Cardiac muscle cell (in vitro differentiated cells and primary cell): Measurements from ENCODE around the gene GLTPD2. TPM values are rescaled to one million over a fixed set of nuclear protein-coding genes. Genes with fewer than 3 reads are reported as not detected.

Source experiments
- DNase-seq, 2 donors: peaks; one replicate each; pipeline versions ENCODE4 v3.0.0 to v3.0.0-alpha.2; 2010 to 2017; ENCODE audit warnings: low read depth in 1 of 2, low spot score in 1 of 2
- H3K27ac ChIP-seq: fragments of 200-600 bp; sonication (generic); 2 replicates; pipeline ENCODE4 v1.5.1; 2016
- H3K27me3 ChIP-seq: fragments of 200-600 bp; sonication (generic); 2 replicates; pipeline ENCODE4 v1.6.0; 2016; ENCODE audit warnings: control low read depth
- H3K36me3 ChIP-seq: fragments of 200-600 bp; sonication (generic); 2 replicates; pipeline ENCODE4 v1.5.1; 2016; ENCODE audit warnings: control low read depth
- H3K4me1 ChIP-seq: fragments of 200-600 bp; sonication (generic); 2 replicates; pipeline ENCODE4 v1.8.1; 2017; ENCODE audit warnings: low read depth, mild to moderate bottlenecking, mixed run types
- H3K4me3 ChIP-seq: fragments of 200-600 bp; sonication (generic); 2 replicates; pipeline ENCODE4 v1.5.1; 2016; ENCODE audit warnings: mild to moderate bottlenecking
- H3K9me3 ChIP-seq: fragments of 200-600 bp; sonication (generic); 2 replicates; pipeline ENCODE4 v1.5.1; 2017; ENCODE audit warnings: low read depth, mild to moderate bottlenecking, control low read depth
- polyA plus RNA-seq: library from polyadenylated mRNA; unstranded; fragments of >200 nt; fragmentation: Nextera tagmentation; extraction: Ambion mirVana; gene quantifications from 2 replicates; pipeline ENCODE4 v1.2.1, GENCODE V29; 2016
- total RNA-seq: library from RNA; depleted of rRNA; stranded (reverse); fragments of >200 nt; gene quantifications from 2 replicates; pipeline ENCODE4 v1.2.3, GENCODE V29; 2016
- TF ChIP-seq, protein P1 (sequence below): IDR thresholded peaks from 2 replicates; pipeline ENCODE4 v1.5.1; 2012; ENCODE audit warnings: low read depth, mild to moderate bottlenecking, low read length

Gene GLTPD2
- total and polyA plus RNA-seq, 2 experiments from 2014 or later, result 5.4 TPM; not detected in 1

DNA sequence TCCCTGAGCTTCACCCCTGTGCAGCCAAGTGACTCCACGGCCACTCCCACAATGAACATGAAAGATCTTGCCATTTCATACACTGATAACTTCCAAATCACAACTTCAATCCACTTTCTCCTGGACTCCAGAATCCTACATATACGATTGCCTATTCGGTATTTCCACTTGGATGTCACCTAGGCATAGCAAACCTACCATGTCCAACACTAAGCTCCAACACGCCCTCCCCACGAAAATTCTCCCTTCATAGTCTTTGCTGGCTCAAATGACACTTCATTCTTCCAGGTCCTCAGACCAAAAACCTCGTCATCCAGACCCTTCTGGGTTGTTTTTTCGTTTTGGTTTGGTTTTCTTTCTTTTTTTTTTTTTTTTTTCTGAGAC, 1.9 kb downstream of the GLTPD2 start:
- TF ChIP-seq, protein P1, sequence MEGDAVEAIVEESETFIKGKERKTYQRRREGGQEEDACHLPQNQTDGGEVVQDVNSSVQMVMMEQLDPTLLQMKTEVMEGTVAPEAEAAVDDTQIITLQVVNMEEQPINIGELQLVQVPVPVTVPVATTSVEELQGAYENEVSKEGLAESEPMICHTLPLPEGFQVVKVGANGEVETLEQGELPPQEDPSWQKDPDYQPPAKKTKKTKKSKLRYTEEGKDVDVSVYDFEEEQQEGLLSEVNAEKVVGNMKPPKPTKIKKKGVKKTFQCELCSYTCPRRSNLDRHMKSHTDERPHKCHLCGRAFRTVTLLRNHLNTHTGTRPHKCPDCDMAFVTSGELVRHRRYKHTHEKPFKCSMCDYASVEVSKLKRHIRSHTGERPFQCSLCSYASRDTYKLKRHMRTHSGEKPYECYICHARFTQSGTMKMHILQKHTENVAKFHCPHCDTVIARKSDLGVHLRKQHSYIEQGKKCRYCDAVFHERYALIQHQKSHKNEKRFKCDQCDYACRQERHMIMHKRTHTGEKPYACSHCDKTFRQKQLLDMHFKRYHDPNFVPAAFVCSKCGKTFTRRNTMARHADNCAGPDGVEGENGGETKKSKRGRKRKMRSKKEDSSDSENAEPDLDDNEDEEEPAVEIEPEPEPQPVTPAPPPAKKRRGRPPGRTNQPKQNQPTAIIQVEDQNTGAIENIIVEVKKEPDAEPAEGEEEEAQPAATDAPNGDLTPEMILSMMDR, result no peak
- H3K27me3 ChIP-seq, result peaks cover 9% of the 10 kb centered on the region
- H3K27ac ChIP-seq, result no peak overlapping the region
- no peaks in the 10 kb centered on the region for H3K4me1 ChIP-seq
- H3K36me3 ChIP-seq, result no peaks in the 10 kb centered on the region
- H3K9me3 ChIP-seq, result no peaks in the 10 kb centered on the region
- H3K4me3 ChIP-seq, result peak overlapping the region; percentile 47
- DNase-seq, result no peak

DNA sequence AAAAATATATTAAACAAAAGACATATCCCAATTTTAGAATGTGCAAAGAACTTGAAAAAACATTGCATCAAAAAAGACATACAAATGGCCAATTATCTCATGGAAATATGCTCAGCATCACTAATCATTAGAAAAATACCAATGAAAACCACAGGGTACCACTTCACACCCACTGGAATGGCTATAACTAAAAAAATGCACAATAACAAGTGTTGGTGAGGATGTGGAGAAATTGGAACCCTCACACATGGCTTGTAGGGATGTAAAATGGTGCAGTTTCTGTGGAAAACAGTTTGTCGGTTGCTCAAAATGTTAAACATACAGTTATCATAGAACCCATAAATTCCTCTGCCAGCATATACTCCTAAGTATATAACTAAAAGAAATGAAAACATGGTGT, 6.4 kb downstream of the GLTPD2 start:
- no peak overlapping the region for H3K4me3 ChIP-seq
- DNase-seq, result no peak
- H3K36me3 ChIP-seq, result no peaks in the 10 kb centered on the region
- TF ChIP-seq, protein P1, result no peak
- no peaks in the 10 kb centered on the region for H3K9me3 ChIP-seq
- H3K27ac ChIP-seq, result no peak overlapping the region
- H3K4me1 ChIP-seq, result no peaks in the 10 kb centered on the region
- no peaks in the 10 kb centered on the region for H3K27me3 ChIP-seq

DNA sequence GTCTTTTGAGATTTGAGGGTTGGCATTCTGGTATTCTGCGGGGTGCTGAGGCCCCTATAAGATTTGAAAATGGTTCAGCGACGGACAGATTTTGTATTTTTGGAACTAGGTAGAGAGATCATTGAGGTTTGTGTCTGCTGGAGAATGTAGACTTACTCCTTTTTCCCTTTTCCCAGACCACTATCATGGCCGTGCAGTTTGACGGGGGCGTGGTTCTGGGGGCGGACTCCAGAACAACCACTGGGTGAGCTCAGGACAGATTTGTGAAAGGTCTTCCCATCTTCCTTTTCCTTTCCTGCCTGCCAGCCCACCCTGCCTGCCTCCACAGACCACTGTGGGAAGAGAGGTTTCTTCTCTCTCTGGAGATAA, 7.8 kb downstream of the GLTPD2 start:
- H3K36me3 ChIP-seq, result no peaks in the 10 kb centered on the region
- TF ChIP-seq, protein P1, result no peak
- no peaks in the 10 kb centered on the region for H3K4me1 ChIP-seq
- no peaks in the 10 kb centered on the region for H3K9me3 ChIP-seq
- peak; percentile 45 to 52 for DNase-seq
- no peaks in the 10 kb centered on the region for H3K27me3 ChIP-seq
- H3K27ac ChIP-seq, result peak overlapping the region; percentile 79
- H3K4me3 ChIP-seq, result peak overlapping the region; percentile 85

DNA sequence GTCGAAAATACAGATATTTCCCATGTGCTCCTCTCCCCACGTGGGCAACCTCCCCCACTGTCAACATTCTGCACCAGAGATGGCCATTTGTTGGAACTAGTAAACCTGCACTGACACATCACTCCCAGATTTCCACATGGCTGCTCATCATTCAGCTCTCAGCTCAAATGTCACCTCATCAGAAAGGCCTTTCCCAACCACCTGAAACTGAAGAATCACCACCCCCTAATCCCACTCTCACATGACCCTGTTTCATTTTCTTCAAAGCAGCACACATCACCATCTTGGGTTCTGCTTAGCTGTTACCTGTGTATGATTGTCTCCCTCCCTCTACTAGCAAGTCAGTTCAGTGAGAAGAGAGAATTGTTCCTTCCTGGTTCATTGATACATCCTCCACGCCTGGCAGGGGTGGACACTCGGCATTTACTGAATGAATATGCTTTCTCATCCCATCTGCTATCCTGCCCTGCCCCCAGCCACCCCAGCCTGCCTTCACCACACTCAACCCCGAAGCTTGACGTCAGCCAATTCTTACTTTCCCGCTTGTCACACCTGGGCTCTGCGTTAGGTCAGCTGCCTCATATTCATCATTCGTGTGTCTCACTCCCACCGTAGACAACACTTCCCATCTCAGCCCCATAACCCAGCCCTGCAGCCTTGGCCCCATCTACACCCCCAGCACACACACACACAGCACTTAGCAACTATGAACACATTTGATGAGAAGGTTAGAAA, 11.9 kb downstream of the GLTPD2 start:
- no peaks in the 10 kb centered on the region for H3K27me3 ChIP-seq
- no peak overlapping the region for H3K27ac ChIP-seq
- no peak for DNase-seq
- H3K36me3 ChIP-seq, result no peaks in the 10 kb centered on the region
- no peaks in the 10 kb centered on the region for H3K9me3 ChIP-seq
- no peak overlapping the region for H3K4me3 ChIP-seq
- H3K4me1 ChIP-seq, result no peaks in the 10 kb centered on the region
- TF ChIP-seq, protein P1, result no peak

DNA sequence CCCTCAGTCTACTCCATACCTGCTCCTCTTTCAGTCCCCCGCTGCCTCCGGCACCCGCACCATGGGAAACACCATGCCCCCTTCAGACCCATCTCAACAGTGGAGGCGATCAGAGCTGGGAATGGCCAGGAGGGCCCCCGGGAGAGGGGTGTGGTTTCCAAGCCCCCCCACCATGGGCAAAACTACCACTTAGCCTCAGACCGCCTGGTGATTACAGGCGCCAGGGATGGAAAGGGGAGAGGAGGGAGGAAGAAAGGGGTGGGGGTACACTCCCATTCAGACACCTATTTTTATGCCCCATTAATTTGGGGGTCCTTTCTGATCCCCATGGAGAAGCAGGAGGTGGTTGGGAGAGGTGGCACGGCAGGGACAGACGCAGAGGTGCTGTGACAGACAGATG, 13.5 kb downstream of the GLTPD2 start, which contains the start of gene C17orf114:
C17orf114 (minus strand) TSS at position 101 of the 400 bp plus-strand sequence.
- no peak for DNase-seq
- no peaks in the 10 kb centered on the region for H3K36me3 ChIP-seq
- TF ChIP-seq, protein P1, result no peak
- H3K4me3 ChIP-seq, result no peak within 1 kb of the TSS
- no peaks in the 10 kb centered on the region for H3K9me3 ChIP-seq
- H3K27ac ChIP-seq, result no peak within 1 kb of the TSS
- no peaks in the 10 kb centered on the region for H3K27me3 ChIP-seq
- no peaks in the 10 kb centered on the region for H3K4me1 ChIP-seq
